Loucy (cell line): Measurements from ENCODE around the gene TNIP1.

Experiments
- H2AFZ ChIP-seq: fragments of 200-600 bp; sonication (generic); 2 replicates; pipeline ENCODE4 v1.6.0; 2016; ENCODE audit warnings: antibody characterized with exemption, mild to moderate bottlenecking, low read length, moderate library complexity
- H3F3A ChIP-seq: fragments of 200-600 bp; 2 replicates; pipeline ENCODE4 v1.6.0; 2016; ENCODE audit warnings: antibody characterized with exemption, low read depth, mild to moderate bottlenecking
- H3K27me3 ChIP-seq: fragments of 200-600 bp; sonication (generic); 2 replicates; pipeline ENCODE4 v1.6.1; 2014; ENCODE audit warnings: low read length, mild to moderate bottlenecking; ENCODE audit not compliant: insufficient read depth, poor library complexity, severe bottlenecking
- H3K36me3 ChIP-seq: fragments of 200-600 bp; sonication (generic); 2 replicates; pipeline ENCODE4 v1.6.1; 2016; ENCODE audit warnings: low read length; ENCODE audit not compliant: insufficient read depth
- H3K4me1 ChIP-seq: fragments of 200-600 bp; sonication (generic); 2 replicates; pipeline ENCODE4 v1.5.1; 2014; ENCODE audit warnings: low read length, mild to moderate bottlenecking; ENCODE audit not compliant: insufficient read depth, poor library complexity, severe bottlenecking
- H3K4me2 ChIP-seq: fragments of 200-600 bp; sonication (generic); 2 replicates; pipeline ENCODE4 v1.6.0; 2014; ENCODE audit warnings: antibody characterized with exemption, low read length, low read depth, mild to moderate bottlenecking; ENCODE audit not compliant: poor library complexity, severe bottlenecking
- H3K4me3 ChIP-seq: fragments of 200-600 bp; sonication (generic); 2 replicates; pipeline ENCODE4 v1.5.1; 2014; ENCODE audit warnings: low read length, mild to moderate bottlenecking, mixed read lengths; ENCODE audit not compliant: poor library complexity, severe bottlenecking
- H3K79me2 ChIP-seq: fragments of 200-600 bp; sonication (generic); 2 replicates; pipeline ENCODE4 v1.6.1; 2014; ENCODE audit warnings: low read length; ENCODE audit not compliant: insufficient read depth
- H3K9ac ChIP-seq: fragments of 200-600 bp; sonication (generic); 2 replicates; pipeline ENCODE4 v1.6.0; 2014; ENCODE audit warnings: mild to moderate bottlenecking, low read depth, low read length, moderate library complexity; ENCODE audit not compliant: poor library complexity, severe bottlenecking
- H3K9me2 ChIP-seq: fragments of 200-600 bp; sonication (generic); replicated peaks from 2 replicates; pipeline ENCODE4 v1.6.1; 2016; ENCODE audit warnings: low read depth, low read length, mixed read lengths
- H3K9me3 ChIP-seq: fragments of 200-600 bp; sonication (generic); 2 replicates; pipeline ENCODE4 v1.6.1; 2014; ENCODE audit warnings: mild to moderate bottlenecking, antibody characterized with exemption, low read length, low read depth; ENCODE audit not compliant: insufficient read depth
- H4K20me1 ChIP-seq: fragments of 200-600 bp; sonication (generic); 2 replicates; pipeline ENCODE4 v1.6.0; 2014; ENCODE audit warnings: antibody characterized with exemption, low read length, mild to moderate bottlenecking; ENCODE audit not compliant: insufficient read depth, poor library complexity, severe bottlenecking
- EZH2phosphoT487 ChIP-seq: fragments of 200-600 bp; IDR thresholded peaks from 2 replicates; pipeline ENCODE4 v1.6.1; 2018; ENCODE audit warnings: antibody characterized with exemption, mild to moderate bottlenecking, moderate library complexity, borderline replicate concordance
- TF ChIP-seq, protein P1 (sequence below): fragments of 200-600 bp; sonication (generic); conservative IDR thresholded peaks from 2 replicates; pipeline ENCODE4 v1.5.1; 2014; ENCODE audit warnings: mild to moderate bottlenecking, antibody characterized with exemption, low read length

Gene TNIP1

DNA sequence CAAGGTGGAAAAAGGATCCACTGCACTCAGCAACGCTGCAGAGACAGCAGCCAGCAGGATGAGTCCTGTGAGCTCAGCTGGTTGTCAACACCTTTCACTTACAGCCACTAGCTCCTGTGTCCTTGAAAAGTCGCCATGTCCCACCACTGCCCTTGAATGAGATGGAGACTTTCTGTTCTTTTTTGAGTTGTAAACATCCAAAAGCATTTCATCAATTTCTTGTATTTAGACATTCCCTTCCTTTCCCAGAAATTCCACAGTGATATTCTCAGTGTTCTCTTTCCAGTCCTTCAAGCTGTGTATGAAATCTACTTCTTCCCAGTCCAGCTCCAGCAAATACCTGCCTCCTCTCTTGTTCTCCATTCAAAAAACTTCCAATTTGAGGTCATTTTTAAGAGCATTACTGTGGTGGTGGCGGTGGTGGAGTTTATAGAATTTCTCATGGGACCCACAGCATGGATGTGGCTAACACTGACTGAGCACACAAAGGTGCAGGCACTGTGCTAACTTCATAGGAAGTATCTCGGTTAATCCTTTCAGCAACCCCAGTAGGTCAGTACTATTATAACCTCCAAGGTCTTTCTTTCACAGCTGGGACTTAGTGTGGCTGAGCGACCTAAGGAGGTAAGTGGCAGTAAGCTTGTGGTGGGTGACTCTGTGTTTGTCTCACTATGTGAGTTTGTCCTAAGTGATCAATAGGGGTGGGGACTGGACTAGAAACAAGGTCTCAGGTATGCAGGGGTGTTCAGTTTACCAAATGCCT, 75.5 kb downstream of the TNIP1 start:
- no peaks in the 10 kb centered on the region for H3F3A ChIP-seq
- H3K4me3 ChIP-seq, result no peak overlapping the region
- H3K9me3 ChIP-seq, result no peaks in the 10 kb centered on the region
- no peaks in the 10 kb centered on the region for H4K20me1 ChIP-seq
- H3K4me2 ChIP-seq, result no peak overlapping the region
- no peak overlapping the region for H2AFZ ChIP-seq
- H3K36me3 ChIP-seq, result no peaks in the 10 kb centered on the region
- no peak overlapping the region for H3K9ac ChIP-seq
- no peaks in the 10 kb centered on the region for H3K79me2 ChIP-seq
- TF ChIP-seq EZH2phosphoT487, result no peak
- TF ChIP-seq, protein P1, sequence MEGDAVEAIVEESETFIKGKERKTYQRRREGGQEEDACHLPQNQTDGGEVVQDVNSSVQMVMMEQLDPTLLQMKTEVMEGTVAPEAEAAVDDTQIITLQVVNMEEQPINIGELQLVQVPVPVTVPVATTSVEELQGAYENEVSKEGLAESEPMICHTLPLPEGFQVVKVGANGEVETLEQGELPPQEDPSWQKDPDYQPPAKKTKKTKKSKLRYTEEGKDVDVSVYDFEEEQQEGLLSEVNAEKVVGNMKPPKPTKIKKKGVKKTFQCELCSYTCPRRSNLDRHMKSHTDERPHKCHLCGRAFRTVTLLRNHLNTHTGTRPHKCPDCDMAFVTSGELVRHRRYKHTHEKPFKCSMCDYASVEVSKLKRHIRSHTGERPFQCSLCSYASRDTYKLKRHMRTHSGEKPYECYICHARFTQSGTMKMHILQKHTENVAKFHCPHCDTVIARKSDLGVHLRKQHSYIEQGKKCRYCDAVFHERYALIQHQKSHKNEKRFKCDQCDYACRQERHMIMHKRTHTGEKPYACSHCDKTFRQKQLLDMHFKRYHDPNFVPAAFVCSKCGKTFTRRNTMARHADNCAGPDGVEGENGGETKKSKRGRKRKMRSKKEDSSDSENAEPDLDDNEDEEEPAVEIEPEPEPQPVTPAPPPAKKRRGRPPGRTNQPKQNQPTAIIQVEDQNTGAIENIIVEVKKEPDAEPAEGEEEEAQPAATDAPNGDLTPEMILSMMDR, result no peak
- H3K27me3 ChIP-seq, result no peaks in the 10 kb centered on the region
- H3K9me2 ChIP-seq, result no peaks in the 10 kb centered on the region
- no peaks in the 10 kb centered on the region for H3K4me1 ChIP-seq

DNA sequence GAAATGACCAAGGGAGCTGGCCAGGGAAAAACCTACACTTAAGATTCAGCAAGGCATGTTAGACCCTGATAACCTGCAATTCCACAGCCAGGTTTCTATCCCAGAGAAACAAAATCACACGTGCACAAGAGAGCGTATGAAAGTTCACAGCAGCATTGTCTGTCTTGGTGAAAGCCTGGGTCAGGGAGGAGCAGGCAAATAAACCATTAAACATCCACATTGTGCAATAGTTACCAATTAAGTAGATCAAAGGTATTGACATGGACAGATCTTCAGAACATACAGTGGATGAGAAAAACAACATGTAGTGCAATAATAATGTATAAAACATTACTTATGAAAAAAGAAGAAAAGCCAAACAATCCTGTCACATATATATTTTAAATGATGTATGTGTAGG, 76.3 kb downstream of the TNIP1 start:
- Histone ChIP-seq H3K9ac (no peak overlapping the region), H2AFZ (no peak overlapping the region), H3K79me2 (no peaks in the 10 kb centered on the region), H3K9me3 (no peaks in the 10 kb centered on the region), H3K4me3 (no peak overlapping the region), H3K36me3 (no peaks in the 10 kb centered on the region), H3F3A (no peaks in the 10 kb centered on the region), H3K27me3 (peaks cover 7% of the 10 kb centered on the region), H3K4me1 (no peaks in the 10 kb centered on the region), H3K9me2 (no peaks in the 10 kb centered on the region), H4K20me1 (no peaks in the 10 kb centered on the region), H3K4me2 (no peak overlapping the region)
- no peak for TF ChIP-seq EZH2phosphoT487
- TF ChIP-seq, protein P1, result no peak

DNA sequence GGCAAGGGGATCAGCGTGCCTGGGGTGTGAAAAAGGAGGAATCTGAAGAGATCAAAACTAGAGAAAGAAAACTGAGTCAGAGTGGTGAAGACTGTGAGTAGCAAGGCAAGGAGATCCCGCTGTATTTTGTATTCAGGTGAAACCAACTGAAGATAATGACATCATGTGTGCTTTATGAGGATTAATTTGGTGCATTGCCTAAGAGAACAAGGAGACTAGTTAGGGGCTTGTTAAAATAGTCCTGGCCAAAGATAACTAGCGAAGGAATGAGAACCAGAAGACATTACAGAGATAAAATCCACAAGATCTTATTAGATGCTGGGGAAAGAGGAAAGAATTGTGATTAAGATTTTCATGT, 77.4 kb downstream of the TNIP1 start:
- Histone ChIP-seq H3K9me2 (no peaks in the 10 kb centered on the region), H3K4me1 (no peaks in the 10 kb centered on the region), H4K20me1 (no peaks in the 10 kb centered on the region), H3K27me3 (peaks cover 7% of the 10 kb centered on the region), H3F3A (no peaks in the 10 kb centered on the region), H2AFZ (no peak overlapping the region), H3K9ac (no peak overlapping the region), H3K4me3 (no peak overlapping the region), H3K9me3 (no peaks in the 10 kb centered on the region), H3K79me2 (no peaks in the 10 kb centered on the region), H3K36me3 (no peaks in the 10 kb centered on the region), H3K4me2 (no peak overlapping the region)
- TF ChIP-seq, protein P1, result no peak
- TF ChIP-seq EZH2phosphoT487, result no peak
